ENCODE results near the gene AGPAT3.
"Not testable (repeated sequence)": the region's sequence is repeated elsewhere in the genome, so short reads cannot be mapped to it uniquely, and the experiment has no call there.

AGPAT3 gene

DNA sequence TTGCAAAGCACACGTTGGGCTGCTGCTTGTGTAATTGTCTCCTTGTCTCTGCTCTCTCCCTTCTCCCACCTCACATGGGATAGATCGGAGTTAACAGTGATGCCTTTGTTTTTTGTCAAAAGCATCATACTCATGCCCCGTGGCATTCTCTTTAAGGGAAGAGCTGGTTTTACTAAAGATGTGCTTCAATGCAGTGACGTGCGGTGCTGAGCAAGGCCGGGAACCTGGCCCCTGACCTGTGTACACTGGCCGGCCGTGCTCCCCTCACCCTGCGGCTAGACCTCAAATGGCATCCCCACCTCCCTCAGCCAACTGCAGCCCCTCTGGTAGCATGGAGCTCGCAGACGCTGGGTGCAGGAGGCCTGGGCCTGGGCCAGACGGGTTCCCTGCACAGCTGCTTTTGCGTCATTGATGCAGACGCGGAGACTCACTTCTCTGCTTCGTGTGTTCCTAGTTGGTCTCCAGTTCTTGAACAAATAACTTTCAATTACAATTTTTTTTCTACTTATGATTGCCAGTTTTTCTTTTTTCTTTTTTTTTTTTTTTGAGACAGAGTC, 19.9 kb downstream of the AGPAT3 start:
- DNase-seq: no peak

- no peak for DNase-seq
Measured at GRCh38 chr21:43885721-43886120, 20.7 kb downstream of the AGPAT3 start.

DNA sequence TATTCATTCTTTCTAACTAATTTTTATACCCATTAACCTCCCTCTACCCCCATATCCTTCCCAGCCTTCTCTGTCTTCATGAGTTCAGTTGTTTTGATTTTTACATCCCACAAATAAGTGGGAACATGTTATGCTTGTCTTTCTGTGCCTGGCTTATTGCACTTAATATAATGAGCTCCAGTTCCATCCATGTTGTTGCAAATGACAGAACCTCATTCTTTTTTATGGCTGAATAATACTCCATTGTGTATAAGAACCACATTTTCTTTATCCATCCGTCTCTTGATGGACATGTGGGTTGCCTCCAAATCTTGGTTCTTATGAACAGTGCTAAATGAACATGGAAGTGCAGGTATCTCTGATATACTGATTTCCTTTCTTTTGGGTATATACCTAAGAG, 21.5 kb downstream of the AGPAT3 start:
- no peak for DNase-seq

GRCh38 chr21:43889069-43889468, 24.0 kb downstream of the AGPAT3 start:
- no peak for DNase-seq

- DNase-seq: no peak
Measured at GRCh38 chr21:43890042-43890441, 25.0 kb downstream of the AGPAT3 start.

- no peak for DNase-seq
Measured at GRCh38 chr21:43892334-43892733, 27.3 kb downstream of the AGPAT3 start.

- DNase-seq: no peak
Measured at GRCh38 chr21:43892984-43893535, 28.0 kb downstream of the AGPAT3 start.

- no peak for DNase-seq
Measured at GRCh38 chr21:43893536-43894205, 28.6 kb downstream of the AGPAT3 start.

GRCh38 chr21:43894206-43894577, 29.2 kb downstream of the AGPAT3 start:
- DNase-seq: no peak

DNA sequence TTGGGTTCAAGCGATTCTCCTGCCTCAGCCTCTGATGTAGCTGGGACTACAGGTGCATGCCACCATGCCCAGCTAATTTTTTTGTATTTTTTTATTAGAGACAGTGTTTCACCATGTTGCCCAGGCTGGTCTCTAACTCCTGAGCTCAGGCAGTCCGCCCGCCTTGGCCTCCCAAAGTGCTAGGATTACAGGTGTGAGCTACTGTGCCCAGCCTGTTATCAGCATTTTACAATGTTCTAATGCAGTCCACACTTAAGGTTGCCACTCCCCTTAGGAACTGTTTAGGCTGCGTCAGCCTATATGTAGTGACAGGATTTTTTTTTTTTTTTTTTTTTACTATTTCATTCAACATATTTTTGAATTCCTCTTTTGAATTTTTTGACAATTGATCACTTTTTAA, 30.2 kb downstream of the AGPAT3 start:
- DNase-seq: no peak

DNA sequence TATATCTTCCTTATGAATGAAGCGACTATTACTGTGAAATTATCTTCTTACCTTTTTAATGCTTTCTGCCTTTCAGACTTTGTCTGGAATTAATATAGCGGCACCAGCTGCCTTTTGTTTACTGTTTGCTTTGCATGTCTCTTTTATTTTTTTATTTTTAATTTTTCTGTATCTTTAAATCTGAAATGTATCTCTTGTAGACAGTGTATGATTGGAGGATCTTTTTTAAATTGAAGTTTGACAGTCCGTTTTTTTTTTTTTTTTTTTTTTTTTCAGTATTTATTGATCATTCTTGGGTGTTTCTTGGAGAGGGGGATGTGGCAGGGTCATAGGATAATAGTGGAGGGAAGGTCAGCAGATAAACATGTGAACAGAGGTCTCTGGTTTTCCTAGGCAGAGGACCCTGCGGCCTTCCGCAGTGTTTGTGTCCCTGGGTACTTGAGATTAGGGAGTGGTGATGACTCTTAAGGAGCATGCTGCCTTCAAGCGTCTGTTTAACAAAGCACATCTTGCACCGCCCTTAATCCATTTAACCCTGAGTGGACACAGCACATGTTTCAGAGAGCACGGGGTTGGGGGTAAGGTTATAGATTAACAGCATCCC, 31.8 kb downstream of the AGPAT3 start:
- not testable (repeated sequence) for DNase-seq

GRCh38 chr21:43899307-43900077, 34.5 kb downstream of the AGPAT3 start:
- DNase-seq: no peak

DNA sequence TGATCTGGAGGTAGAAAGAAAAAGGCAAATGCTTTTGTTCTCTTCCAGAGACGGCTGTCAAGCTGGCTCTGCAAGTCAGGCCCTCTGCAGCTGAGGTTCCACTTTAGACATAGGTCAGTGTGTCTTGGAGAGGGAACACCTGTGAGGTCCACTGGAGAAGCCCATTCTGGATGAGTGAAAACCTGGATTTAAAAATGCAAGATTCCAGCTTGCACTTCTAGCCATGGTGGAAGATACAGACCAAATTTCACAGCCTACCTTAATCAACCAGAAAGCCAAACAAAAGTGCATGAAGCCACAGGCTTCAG, 35.0 kb downstream of the AGPAT3 start:
- no peak for DNase-seq

GRCh38 chr21:43900690-43901089, 35.7 kb downstream of the AGPAT3 start:
- no peak for DNase-seq

- DNase-seq: no peak
Measured at GRCh38 chr21:43902441-43902840, 37.4 kb downstream of the AGPAT3 start.

DNA sequence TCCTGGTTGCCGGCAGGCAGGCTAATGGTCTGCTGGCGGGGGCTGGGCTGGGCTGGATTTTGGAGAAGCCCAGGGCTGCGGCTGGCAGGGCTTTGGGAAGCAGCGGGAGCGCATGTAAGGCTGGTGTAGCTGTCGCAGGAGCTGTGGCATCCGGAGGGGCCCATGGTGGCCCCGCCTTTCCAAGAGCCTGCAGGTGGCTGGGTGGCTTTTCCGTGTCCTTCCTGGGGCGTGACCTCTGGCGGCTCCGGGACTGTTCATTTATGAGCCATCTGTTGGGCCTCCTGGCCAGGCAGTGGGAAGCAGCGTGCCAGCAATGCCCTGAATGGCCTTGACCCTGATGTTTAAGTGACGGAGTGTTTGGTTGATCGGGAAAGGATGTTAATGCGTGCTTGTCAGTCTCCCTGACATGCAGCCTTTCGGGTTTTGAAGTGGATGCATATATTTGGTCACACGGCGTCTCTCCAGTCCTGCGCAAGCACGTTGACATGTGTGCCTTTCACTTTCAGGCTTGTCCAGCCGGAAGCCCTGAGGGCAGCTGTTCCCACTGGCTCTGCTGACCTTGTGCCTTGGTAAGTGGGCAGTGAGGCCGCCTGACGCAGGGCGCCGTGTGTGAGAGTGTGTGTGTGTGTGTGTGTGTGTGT, 38.5 kb downstream of the AGPAT3 start:
- DNase-seq: no peak

- no peak for DNase-seq
Measured at GRCh38 chr21:43904331-43904781, 39.3 kb downstream of the AGPAT3 start.

- DNase-seq: no peak
Measured at GRCh38 chr21:43905726-43906455, 40.9 kb downstream of the AGPAT3 start.

- DNase-seq: no peak
Measured at GRCh38 chr21:43906585-43907370, 41.8 kb downstream of the AGPAT3 start.

- DNase-seq: no peak
Measured at GRCh38 chr21:43907751-43908150, 42.7 kb downstream of the AGPAT3 start.

DNA sequence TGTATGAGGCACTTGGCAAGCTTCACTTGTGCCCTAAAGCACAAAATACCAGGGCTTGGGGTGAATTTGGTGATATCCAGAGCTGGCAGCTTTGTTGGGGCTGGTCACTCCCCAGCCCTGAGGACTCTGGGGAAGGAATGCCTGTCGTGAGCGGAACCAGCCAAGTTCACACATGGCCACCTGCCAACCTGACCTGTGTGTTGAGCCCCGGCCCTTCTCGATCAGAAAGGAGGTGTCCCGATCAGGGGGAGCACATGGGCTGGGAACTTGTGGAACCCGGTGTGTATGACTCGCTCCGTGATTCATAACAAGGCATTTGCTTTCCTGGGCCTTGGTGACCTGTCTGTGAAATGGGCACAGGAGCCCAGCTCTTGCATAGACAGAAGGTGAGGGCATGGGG, 43.1 kb downstream of the AGPAT3 start:
- DNase-seq: no peak

All from DMS 273 treated with DMSO at 0.1 percent for 48 hours (cell line).